SK-MEL-5 (cell line): ENCODE measurements around the gene GIMAP5. TPM values are rescaled to one million over a fixed set of nuclear protein-coding genes. Genes with fewer than 3 reads are reported as not detected.
A peak's percentile ranks its signal among the peaks of the same experiment; 100 is the strongest.

ENCODE experiments used
- DNase-seq: peaks from one replicate; pipeline ENCODE4 v3.0.0-alpha.2; 2016; ENCODE audit warnings: low read depth, low spot score
- in situ Hi-C: cut with HindIII; loops from 2 replicates; pipeline ENCODE4 v1.10.0; 2016; ENCODE audit warnings: low sequenced_read_pairs, high pct_unique_total_duplicates, low pct_unique_long_range_greater_than_20kb
- polyA plus RNA-seq, 2 experiments: library from polyadenylated mRNA; depleted of rRNA; stranded (reverse); fragments of >200 nt; gene quantifications; 2 replicates each; pipeline ENCODE4 v1.2.3, GENCODE V29; 2015
- total RNA-seq: library from RNA; depleted of rRNA; stranded (reverse); fragments of >200 nt; shearing (Covaris generic); gene quantifications from 2 replicates; pipeline ENCODE4 v1.2.3, GENCODE V29; 2014; rRNA removed

The GIMAP5 gene
- 0.26 and 0.35 TPM in 2 replicates for total RNA-seq
- 0.08 and 0.35 TPM in 2 replicates for polyA plus RNA-seq (2015; cell fraction: cytosol; rRNA removed)
- 0.07 and 0.27 TPM in 2 replicates for polyA plus RNA-seq (2015; cell fraction: nucleus; rRNA removed)

DNA sequence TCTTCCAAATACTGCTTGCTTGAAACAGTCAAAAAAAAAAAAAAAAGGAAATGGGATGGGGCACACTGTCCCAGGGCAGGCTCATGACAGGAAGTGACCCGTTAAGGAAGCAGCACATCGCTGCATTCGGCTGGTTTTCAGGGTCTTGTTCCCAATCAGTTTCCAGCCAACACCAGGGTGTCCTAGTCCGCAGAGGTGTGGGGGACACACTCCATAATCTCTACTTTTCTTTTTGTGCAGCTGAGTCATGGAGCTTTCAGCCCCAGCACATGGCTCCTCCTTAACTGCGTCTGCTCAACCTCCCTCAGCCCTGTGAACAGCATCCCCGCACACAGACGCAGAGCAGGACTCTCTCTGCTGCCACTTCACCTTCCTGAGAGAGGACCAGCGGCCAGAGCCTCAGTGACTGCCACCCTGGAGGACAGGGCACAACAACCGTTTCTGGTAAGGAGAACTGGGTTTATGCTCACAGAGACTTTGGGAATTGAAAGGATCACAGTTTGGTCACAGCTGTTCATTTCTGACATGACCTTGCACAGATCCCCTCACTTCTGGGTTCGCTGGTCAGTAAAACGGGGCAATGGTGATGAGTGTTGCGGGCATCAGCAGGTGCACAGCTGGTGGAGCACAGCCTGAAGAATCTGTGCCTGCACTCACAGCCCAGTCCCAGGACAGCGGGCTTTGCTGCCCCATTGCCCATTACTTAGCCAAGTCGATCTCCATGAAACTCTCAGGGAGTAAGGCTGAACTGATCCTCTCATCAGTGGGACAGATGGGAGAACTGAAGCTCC lies at the start of gene GIMAP5:
TSS of gene GIMAP5 (plus strand) at position 154 of the 791 bp plus-strand sequence. CDS start 3,467 bp downstream, outside the sequence.
- in situ Hi-C loops, result no loop called here
- no peak for DNase-seq

DNA sequence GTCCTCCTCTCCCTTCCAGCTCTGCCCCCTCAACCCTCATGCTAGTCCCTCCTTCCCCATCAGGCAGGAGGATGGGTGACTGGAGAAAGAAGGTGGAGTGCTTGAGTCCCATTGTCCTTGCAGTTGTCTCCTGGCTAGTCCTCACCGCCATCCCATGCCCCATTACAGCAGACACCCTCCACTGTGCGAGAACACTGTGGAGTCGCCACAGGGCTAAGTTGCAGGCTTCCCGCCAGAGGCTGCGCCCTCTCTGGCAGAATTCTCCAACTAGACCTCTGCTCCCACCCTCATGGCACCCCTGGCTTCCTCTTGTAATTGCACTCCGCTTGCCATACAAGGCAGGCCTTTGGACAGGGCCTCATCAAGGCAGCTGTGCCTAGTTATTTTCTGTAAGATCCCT lies 48.6 kb upstream of the GIMAP5 start:
- no peak for DNase-seq
- in situ Hi-C loops, result no loop called here

DNA sequence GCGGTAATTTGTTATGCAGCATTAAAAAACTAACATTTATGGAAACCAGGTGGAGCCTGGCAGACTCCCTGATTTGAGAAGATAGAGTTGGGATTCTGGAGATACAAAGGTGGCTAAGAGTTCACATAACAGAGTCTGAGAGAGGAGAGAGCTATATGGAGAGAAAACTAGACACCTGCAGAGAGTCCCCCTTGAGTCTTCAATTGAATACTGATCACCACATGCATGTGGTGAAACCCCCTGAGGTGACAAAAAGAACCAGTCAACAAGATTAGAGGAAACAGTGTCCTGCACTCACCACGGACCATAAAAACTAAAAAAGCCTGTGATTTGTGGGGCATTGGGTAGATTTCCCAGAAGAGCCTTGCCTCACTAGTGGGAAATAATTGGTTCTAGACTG lies 41.6 kb upstream of the GIMAP5 start:
- DNase-seq, result no peak

DNA sequence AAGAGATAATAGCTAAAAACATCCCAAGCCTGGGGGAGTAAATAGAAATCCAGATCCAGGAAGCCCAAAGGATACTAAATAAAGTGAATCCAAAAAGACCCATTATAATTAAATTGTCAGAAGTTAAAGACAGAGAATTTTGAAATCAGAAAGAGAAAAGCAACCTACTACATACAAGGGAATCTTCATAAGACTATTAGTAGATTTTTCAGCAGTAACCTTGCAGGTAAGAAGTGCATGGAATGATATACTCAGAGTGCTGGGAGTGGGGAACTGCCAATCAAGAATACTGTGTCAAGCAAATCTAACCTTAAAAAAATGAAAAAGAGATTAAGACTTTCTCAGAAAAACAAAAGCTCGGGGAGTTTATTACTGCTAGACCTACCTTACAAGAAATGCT lies 34.0 kb upstream of the GIMAP5 start:
- DNase-seq, result no peak
- in situ Hi-C loops, result no loop called here

More for the DNA sequence above, 41.6 kb upstream of the GIMAP5 start:
- in situ Hi-C loops, result no loop called here

DNA sequence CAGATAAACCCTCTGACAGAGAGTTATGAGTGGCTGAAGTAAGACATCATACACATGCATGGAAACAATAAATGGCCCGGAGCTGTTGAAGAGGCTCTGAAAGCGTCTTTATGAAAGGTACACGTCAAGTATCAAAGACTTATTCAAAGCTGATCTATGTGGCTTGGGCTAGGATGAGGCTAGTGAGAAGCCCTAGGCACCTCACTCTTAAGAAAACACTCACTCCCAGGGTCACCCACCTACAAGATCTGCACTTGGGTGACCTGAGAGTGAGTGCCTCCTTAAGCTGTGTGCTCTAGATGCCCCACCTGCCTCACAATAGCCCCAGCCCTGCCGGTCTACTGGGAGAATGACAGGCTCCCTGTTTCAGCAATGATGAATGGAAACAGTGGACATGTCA lies 21.9 kb upstream of the GIMAP5 start:
- DNase-seq, result peak; percentile 20
- in situ Hi-C loops, result no loop called here

DNA sequence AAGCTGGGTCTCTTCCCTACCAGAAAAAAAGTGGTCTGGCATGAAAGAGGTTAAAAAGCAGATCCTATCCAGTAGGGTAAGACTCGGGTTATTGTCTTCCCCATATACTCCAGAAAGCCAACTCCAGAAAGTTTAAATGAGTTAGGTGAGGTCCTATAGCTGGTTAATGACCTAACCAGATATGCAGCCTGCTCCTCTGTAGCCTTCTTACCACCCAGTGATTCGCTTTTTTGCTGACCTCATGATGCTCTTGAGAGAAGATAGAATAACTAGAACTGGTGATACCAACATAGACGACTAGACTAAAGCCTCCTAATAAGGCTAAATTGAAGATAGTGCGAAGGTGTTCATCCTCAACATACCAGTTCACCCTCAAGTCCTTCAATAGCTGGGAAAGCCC lies 21.5 kb upstream of the GIMAP5 start:
- no peak for DNase-seq
- in situ Hi-C loops, result no loop called here

DNA sequence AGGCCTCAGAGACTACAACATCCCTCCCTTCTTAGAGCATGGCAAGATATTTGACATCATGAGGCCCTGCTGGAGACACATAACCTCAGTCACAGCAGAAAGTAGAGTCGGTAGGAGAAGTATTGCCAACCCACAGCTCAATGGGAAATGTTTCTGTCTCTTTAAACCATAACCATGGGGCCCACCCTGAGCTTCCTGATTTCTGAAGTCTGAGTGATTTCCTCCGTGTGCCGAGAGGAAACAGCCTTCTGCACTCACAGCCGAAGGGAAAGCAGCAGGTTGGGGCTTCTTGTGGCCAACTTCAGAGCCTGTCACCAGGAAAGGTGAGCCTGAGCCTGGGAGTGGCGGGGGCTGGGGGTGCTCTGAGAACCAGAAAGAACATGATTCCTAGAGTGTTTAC lies 20.9 kb upstream of the GIMAP5 start, which contains the start of gene GIMAP1:
TSS of gene GIMAP1 (plus strand) at position 246 of the 400 bp plus-strand sequence. CDS start 2,435 bp downstream, outside the sequence.
- in situ Hi-C loops, result no loop called here

DNA sequence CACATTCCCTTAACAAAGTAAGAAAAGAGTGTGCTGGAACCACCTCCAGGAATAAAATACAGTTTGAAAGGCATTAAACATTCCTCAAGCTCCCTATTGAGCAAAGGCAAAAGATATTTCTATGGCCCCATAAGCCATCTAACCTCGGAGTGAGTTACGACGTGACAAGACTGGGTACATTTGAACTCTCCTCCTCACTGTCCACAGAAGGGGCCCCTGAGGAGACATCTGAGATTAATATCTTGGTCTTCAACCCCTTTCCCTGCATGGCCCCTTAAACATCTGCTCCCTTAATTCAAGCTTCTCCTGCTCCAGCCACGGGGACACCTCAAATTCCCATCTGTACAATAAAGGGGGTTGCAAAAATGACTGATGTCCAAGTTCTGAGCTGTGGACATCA lies 20.3 kb upstream of the GIMAP5 start:
- no peak for DNase-seq
- in situ Hi-C loops, result no loop called here

More for the DNA sequence above, 20.9 kb upstream of the GIMAP5 start, which contains the start of gene GIMAP1:
- no peak for DNase-seq

DNA sequence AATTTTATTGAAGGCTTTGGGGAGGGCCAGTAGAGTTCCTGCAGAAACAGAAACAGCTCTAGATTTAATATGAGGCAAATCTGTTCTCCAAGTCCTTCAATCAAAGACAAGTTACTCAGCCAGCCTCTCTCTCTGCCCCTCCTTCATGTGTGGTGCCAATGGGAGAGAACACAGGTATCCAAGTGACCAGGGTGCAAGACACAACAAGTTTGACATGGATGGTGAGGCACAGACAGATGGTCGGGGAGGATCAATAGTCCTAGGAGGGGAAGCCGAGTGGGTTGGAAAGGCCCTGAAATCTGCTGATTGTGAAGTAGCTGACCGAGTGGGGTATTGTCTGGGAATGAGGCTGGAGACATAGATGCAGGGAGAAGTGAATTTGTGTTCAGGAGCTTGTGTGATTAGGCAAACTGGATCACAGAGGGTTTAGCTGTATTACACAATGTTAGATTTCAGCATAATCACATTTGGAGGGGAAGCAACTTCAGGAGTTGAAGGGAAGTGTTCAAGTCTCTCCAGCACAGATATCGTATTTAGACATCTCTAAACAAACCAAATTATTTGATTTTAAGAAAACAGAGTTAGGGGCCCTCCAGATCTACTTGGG lies 19.3 kb upstream of the GIMAP5 start:
- no peak for DNase-seq
- in situ Hi-C loops, result no loop called here

DNA sequence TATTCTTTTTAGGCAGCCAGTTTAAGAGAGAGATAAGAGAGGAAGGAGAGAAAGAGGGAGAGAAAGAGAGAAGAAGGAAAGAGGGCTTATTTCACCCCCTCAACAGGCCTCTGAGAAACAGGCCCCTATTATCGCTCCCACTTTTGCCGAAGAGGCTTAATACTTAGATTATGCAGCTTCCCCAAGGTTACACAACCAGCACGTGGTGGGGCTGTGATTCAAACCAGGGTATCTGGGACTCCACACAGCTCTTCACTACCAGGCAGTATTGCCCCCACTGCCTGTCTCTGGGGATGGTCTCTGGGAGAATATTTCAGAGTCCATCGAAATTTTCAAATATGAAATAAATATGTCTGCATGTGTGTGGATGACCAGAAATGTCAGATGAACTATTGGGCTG lies 17.8 kb upstream of the GIMAP5 start:
- no peak for DNase-seq
- in situ Hi-C loops, result no loop called here

DNA sequence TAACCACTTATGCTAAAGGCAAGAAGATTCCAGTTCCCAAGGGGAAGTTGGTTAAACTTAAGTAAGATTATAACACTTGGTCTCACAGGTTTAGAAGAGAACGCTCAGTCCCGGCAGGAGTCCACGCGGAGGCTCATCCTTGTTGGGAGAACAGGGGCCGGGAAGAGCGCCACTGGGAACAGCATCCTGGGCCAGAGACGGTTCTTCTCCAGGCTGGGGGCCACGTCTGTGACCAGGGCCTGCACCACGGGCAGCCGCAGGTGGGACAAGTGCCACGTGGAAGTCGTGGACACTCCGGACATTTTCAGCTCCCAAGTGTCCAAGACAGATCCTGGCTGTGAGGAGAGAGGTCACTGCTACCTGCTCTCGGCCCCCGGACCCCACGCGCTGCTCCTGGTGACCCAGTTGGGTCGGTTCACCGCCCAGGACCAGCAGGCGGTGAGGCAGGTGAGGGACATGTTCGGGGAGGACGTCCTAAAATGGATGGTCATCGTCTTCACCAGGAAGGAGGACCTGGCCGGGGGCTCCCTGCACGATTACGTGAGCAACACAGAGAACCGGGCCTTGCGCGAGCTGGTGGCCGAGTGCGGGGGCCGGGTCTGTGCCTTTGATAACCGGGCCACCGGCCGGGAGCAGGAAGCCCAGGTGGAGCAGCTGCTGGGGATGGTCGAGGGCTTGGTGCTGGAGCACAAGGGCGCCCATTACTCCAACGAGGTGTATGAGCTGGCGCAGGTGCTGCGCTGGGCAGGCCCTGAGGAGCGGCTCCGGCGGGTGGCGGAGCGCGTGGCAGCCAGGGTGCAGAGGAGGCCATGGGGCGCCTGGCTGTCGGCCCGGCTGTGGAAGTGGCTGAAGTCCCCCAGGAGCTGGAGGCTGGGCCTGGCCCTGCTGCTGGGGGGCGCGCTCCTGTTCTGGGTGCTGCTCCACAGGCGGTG lies 17.0 kb upstream of the GIMAP5 start:
- in situ Hi-C loops, result no loop called here
- no peak for DNase-seq

DNA sequence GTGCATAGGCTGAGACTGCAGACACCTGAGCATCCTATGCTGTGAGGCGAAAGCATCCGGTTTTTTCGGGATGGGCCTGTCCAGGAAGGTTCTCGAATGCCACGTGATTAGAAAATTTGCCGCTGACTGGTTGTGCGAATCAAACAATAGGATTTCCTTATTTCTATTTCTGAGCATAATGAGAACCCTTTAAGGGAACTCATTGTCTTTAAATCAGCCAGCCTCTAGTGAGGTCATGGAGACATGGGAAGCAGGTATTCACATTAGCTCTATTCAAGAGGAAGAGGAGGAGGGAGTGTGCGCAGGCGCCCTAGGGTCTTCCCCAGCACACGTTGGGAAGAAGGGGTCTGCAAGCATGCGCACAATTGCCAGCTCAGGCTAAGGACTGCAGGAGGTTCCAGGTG lies 15.2 kb upstream of the GIMAP5 start:
- no peak for DNase-seq
- in situ Hi-C loops, result no loop called here

DNA sequence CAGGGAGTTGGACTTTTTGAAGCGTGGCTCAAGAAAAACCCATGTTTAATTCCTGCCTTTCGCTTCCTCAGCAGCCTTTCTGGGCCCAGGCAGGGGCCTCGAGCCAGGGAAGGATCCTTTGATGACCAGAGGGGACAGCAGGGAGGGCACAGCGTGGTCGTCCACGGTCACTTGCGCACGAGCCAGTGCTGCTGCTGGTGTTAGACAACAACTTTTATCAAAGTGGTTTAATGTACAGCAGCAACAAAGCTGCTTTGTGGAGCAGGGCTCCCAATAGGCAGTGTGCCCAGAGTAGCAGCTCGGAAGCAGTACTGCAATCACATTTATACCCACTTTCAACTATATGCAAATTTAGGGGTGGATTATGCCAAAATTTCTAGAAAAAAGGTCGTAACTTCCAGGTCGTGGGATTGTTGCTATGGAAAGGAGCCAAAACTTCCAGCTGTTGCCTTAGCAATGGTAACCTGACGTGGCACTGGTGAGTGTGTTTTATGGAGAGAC lies 14.7 kb upstream of the GIMAP5 start:
- in situ Hi-C loops, result no loop called here
- no peak for DNase-seq

DNA sequence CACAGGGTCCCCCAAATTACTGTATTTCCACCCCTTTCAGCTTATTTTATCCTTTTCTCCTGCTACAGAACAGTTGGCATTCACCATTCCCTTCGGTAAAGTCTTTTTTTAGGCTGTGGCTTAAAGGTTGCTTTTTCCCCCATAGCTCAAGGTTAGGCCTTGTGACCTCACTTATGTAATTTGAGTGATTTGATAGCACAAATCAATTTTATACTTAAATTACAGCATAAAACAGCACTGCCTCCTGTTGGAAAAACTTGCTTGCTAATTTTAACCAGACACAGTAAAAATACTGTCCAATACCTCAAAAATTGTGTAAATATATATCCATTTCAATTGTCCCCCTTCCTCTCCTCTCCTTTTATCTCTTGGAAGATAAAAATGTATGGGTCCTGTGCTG lies 13.8 kb upstream of the GIMAP5 start:
- in situ Hi-C loops, result no loop called here

DNA sequence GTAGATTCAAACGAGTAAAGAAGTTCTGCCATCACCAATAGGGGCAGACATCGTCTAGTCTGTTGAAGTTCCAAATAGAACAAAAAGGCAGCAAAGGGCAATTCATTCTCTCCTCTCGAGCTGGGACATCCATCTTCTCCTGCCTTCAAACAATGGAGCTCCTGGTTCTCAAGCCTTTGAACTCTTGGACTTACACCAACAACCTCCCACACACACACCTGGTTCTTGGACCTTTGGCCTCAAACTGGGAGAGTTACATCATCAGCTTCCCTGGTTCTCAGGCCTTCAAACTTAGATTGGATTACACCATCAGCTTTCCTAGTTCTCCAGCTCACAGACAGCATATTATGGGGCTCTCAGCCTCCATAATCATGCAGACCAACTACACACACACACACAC lies 9.8 kb upstream of the GIMAP5 start:
- in situ Hi-C loops, result no loop called here
- DNase-seq, result no peak

More for the DNA sequence above, 13.8 kb upstream of the GIMAP5 start:
- no peak for DNase-seq

DNA sequence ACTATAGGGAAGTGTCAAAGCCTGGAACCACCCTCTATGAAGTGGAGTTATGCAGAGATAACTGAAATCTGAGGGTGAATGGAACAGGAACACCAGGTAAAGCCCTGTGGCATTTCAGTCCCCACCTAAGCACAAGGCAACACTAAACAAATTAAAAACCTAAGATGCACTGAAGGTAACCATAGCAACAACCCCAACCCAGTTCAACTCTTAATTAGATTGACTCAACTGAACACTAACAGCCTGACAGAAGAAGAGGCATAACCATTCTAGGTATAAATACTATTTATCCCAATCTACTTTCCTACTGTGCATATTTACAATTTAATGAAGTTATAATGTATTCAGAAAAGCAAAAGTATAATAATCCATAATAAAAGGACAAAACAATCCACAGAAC lies 9.2 kb upstream of the GIMAP5 start:
- in situ Hi-C loops, result no loop called here
- DNase-seq, result no peak

DNA sequence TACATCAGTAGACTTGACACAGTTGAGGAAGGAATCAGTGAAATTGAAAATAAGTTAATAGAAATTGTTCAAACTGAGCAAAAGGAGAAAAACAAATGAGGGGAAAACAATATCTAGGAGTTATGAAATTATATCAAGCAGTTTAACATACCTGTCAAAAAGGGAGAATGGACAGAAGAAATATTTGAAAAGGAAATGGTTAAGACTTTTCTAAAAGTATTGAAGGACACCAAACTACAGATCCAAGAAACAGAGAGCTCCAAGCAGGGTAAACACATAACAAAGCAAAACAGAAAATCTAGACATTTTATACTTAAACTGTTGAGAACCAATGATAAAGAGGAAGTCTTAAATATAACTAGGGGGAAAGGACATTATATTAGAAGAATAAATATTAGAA lies 8.6 kb upstream of the GIMAP5 start:
- in situ Hi-C loops, result no loop called here
- no peak for DNase-seq

DNA sequence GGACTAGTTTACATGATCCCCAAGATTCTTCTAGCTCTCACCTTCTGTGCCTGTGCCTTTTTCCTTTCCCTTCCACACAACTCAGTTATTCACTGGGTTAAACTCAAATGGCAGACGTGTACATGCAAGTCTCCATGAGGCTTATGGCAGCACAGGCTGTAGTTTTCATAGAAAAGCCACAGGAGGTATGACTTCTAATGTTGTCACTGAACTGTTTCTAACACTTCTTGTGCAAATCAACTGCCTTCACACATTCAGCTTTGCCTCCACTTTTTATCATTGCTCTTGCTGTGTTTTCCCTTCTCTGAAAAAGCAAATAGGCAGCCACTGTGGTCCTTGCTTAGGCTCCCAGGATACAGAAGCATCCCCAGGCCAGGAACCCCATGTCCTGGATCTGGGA lies 5.3 kb upstream of the GIMAP5 start:
- no peak for DNase-seq
- in situ Hi-C loops, result no loop called here
